ENCODE measurements around the gene SLC2A4.

Gene SLC2A4

GRCh38 chr17:7281074-7281952 lies at the start of gene SLC2A4:
Gene SLC2A4, plus strand, starts transcription at chr17:7281718. Its CDS starts 217 bp downstream, at chr17:7281935.
- TF ChIP-seq EZH2 (optimal IDR thresholded peaks at IDR 0.05; ENCODE audit: low read depth, low read length), result no peak
- no peak for TF ChIP-seq EZH2phosphoT487 (IDR thresholded peaks at IDR 0.05; ENCODE audit: low read length)
- TF ChIP-seq CTCF (IDR thresholded peaks at IDR 0.05; ENCODE audit: low read length), result no peak
- Histone ChIP-seq H3K9me2 (replicated peaks; ENCODE audit: insufficient read depth, low read length) (no peaks in the 10 kb centered on the region), H3F3A (ENCODE audit: insufficient read depth, low read length) (peaks cover 8% of the 10 kb centered on the region), H4K20me1 (ENCODE audit: insufficient read depth, low read length) (no peaks in the 10 kb centered on the region), H3K27me3 (replicated peaks; ENCODE audit: insufficient read depth, low read length) (peaks cover 76% of the 10 kb centered on the region), H3K27ac (ENCODE audit: low read length) (no peak within 1 kb of the TSS), H3K4me1 (ENCODE audit: low read length) (peaks cover 5% of the 10 kb centered on the region), H3K79me2 (ENCODE audit: low read length) (no peaks in the 10 kb centered on the region), H3K36me3 (replicated peaks; ENCODE audit: insufficient read depth, low read length) (no peaks in the 10 kb centered on the region), H2AFZ (ENCODE audit: low read length) (peak within 1 kb of the TSS; percentile 85), H3K9ac (ENCODE audit: low read length) (peak within 1 kb of the TSS; percentile 13; the same call in 1 of the 2 replicates), H3K4me3 (ENCODE audit: low read length) (peak within 1 kb of the TSS; percentile 65), H3K9me3 (replicated peaks; ENCODE audit: insufficient read depth, low read length) (no peaks in the 10 kb centered on the region), H3K4me2 (ENCODE audit: low read depth, low read length) (peak within 1 kb of the TSS; percentile 97)
- DNase-seq, result peak; percentile 95

- Histone ChIP-seq H3K79me2 (ENCODE audit: low read length) (peaks cover 71% of the 10 kb centered on the region), H3K36me3 (replicated peaks; ENCODE audit: insufficient read depth, low read length) (no peaks in the 10 kb centered on the region; the same call in 1 of the 2 replicates), H3K27ac (ENCODE audit: low read length) (no peak overlapping the region), H4K20me1 (ENCODE audit: insufficient read depth, low read length) (no peaks in the 10 kb centered on the region), H3K27me3 (replicated peaks; ENCODE audit: insufficient read depth, low read length) (no peaks in the 10 kb centered on the region), H2AFZ (ENCODE audit: low read length) (no peak overlapping the region), H3K4me2 (ENCODE audit: low read depth, low read length) (no peak overlapping the region), H3K9me2 (replicated peaks; ENCODE audit: insufficient read depth, low read length) (no peaks in the 10 kb centered on the region), H3K4me1 (ENCODE audit: low read length) (peaks cover 15% of the 10 kb centered on the region), H3K4me3 (ENCODE audit: low read length) (no peak overlapping the region), H3F3A (ENCODE audit: insufficient read depth, low read length) (peaks cover 17% of the 10 kb centered on the region), H3K9me3 (replicated peaks; ENCODE audit: insufficient read depth, low read length) (no peaks in the 10 kb centered on the region), H3K9ac (ENCODE audit: low read length) (no peak overlapping the region)
- no peak for DNase-seq
- no peak for TF ChIP-seq CTCF (IDR thresholded peaks at IDR 0.05; ENCODE audit: low read length)
- no peak for TF ChIP-seq EZH2 (optimal IDR thresholded peaks at IDR 0.05; ENCODE audit: low read depth, low read length)
- TF ChIP-seq EZH2phosphoT487 (IDR thresholded peaks at IDR 0.05; ENCODE audit: low read length), result no peak
These were observed 49.4 kb upstream of the SLC2A4 start for GRCh38 chr17:7232114-7232513.

GRCh38 chr17:7233701-7234082 lies 47.8 kb upstream of the SLC2A4 start:
- Histone ChIP-seq H3K27ac (ENCODE audit: low read length) (peak overlapping the region; percentile 46; the same call in 1 of the 2 replicates), H3K4me2 (ENCODE audit: low read depth, low read length) (peak overlapping the region; percentile 97), H3K9me3 (replicated peaks; ENCODE audit: insufficient read depth, low read length) (no peaks in the 10 kb centered on the region), H3K36me3 (replicated peaks; ENCODE audit: insufficient read depth, low read length) (no peaks in the 10 kb centered on the region; the same call in 1 of the 2 replicates), H2AFZ (ENCODE audit: low read length) (peak overlapping the region; percentile 86), H3K27me3 (replicated peaks; ENCODE audit: insufficient read depth, low read length) (no peaks in the 10 kb centered on the region), H3K4me3 (ENCODE audit: low read length) (peak overlapping the region; percentile 99), H3K9me2 (replicated peaks; ENCODE audit: insufficient read depth, low read length) (no peaks in the 10 kb centered on the region), H4K20me1 (ENCODE audit: insufficient read depth, low read length) (no peaks in the 10 kb centered on the region), H3K9ac (ENCODE audit: low read length) (peak overlapping the region; percentile 79), H3F3A (ENCODE audit: insufficient read depth, low read length) (peaks cover 25% of the 10 kb centered on the region), H3K79me2 (ENCODE audit: low read length) (peaks cover 80% of the 10 kb centered on the region), H3K4me1 (ENCODE audit: low read length) (peaks cover 19% of the 10 kb centered on the region)
- no peak for DNase-seq
- TF ChIP-seq EZH2 (optimal IDR thresholded peaks at IDR 0.05; ENCODE audit: low read depth, low read length), result no peak
- TF ChIP-seq CTCF (IDR thresholded peaks at IDR 0.05; ENCODE audit: low read length), result no peak
- no peak for TF ChIP-seq EZH2phosphoT487 (IDR thresholded peaks at IDR 0.05; ENCODE audit: low read length)
